NOMO-1 treated with dmso at 0.1 percent for 144 hours (cell line): ENCODE data around the gene PEDS1.
"Not testable (repeated sequence)": the region's sequence is repeated elsewhere in the genome, so short reads cannot be mapped to it uniquely, and the experiment has no call there.

ENCODE experiments used
- DNase-seq: peaks from one replicate; lab custom pipeline; 2025; ENCODE audit not compliant: unreplicated experiment; lab: John Stamatoyannopoulos, UW

PEDS1 gene

GRCh38 chr20:50136822-50137599 is 16.5 kb downstream of the PEDS1 start:
- no peak for DNase-seq

- DNase-seq = not testable (repeated sequence)
These were observed 18.4 kb downstream of the PEDS1 start for GRCh38 chr20:50135157-50135556.

GRCh38 chr20:50133474-50134217 is 19.9 kb downstream of the PEDS1 start:
- DNase-seq = no peak

GRCh38 chr20:50133041-50133440 is 20.5 kb downstream of the PEDS1 start:
- no peak for DNase-seq

- DNase-seq = no peak
These were observed 22.5 kb downstream of the PEDS1 start for GRCh38 chr20:50130995-50131394.

- DNase-seq = no peak
These were observed 23.2 kb downstream of the PEDS1 start for GRCh38 chr20:50130356-50130723.

GRCh38 chr20:50129662-50130355 is 23.7 kb downstream of the PEDS1 start:
- no peak for DNase-seq

GRCh38 chr20:50128520-50128905 is 25.0 kb downstream of the PEDS1 start:
- DNase-seq = no peak

GRCh38 chr20:50127587-50128519 is 25.7 kb downstream of the PEDS1 start:
- DNase-seq = no peak

GRCh38 chr20:50126662-50127061 is 26.9 kb downstream of the PEDS1 start:
- no peak for DNase-seq

GRCh38 chr20:50125279-50125678 is 28.2 kb downstream of the PEDS1 start:
- DNase-seq = no peak

- DNase-seq = no peak
These were observed 29.0 kb downstream of the PEDS1 start for GRCh38 chr20:50124496-50124895.

GRCh38 chr20:50123418-50123817 is 30.1 kb downstream of the PEDS1 start:
- no peak for DNase-seq

GRCh38 chr20:50122763-50123162 is 30.8 kb downstream of the PEDS1 start:
- DNase-seq = no peak

GRCh38 chr20:50121858-50122271 is 31.7 kb downstream of the PEDS1 start:
- no peak for DNase-seq

GRCh38 chr20:50120935-50121693 is 32.4 kb downstream of the PEDS1 start:
- peak; percentile 48 for DNase-seq

GRCh38 chr20:50118203-50118602 is 35.3 kb downstream of the PEDS1 start:
- no peak for DNase-seq

- DNase-seq = no peak
These were observed 37.0 kb downstream of the PEDS1 start for GRCh38 chr20:50116368-50116999.

GRCh38 chr20:50115591-50116367 is 37.7 kb downstream of the PEDS1 start:
- peak; percentile 89 for DNase-seq
